Adrenal gland (tissue), 5 donors: ENCODE results near the gene INPP4A.

Experiments
- CTCF ChIP-seq, 6 experiments: fragments of 450-650 bp in 4 of 6; fragments of 200-600 bp in 2 of 6; sonication (generic) in 1 of 6; IDR thresholded peaks; 1 replicate in 5 of 6; 2 replicates in 1 of 6; pipeline versions ENCODE4 v1.5.1 to v1.8.0; 2016 to 2021; ENCODE audit warnings: antibody characterized with exemption in 6 of 6, mild to moderate bottlenecking in 2 of 6, moderate library complexity in 1 of 6
- POLR2A ChIP-seq, 2 donors: fragments of 450-650 bp; IDR thresholded peaks; one replicate each; pipeline ENCODE4 v1.6.1; 2017; ENCODE audit warnings: antibody characterized with exemption in 2 of 2, mild to moderate bottlenecking in 2 of 2, moderate library complexity in 1 of 2
- donor health status: DM: no; HTN: no; CAD: no.

GRCh38 chr2:98507891-98508708 is 63.4 kb downstream of the INPP4A start:
- TF ChIP-seq CTCF (IDR thresholded peaks at IDR 0.05) = no peak
- no peak for TF ChIP-seq POLR2A (IDR thresholded peaks at IDR 0.05)
